Transverse colon (tissue), 3 donors: ENCODE measurements around the gene SLC6A4.

Experiments
- POLR2A ChIP-seq: fragments of 450-650 bp; IDR thresholded peaks from one replicate; pipeline ENCODE4 v1.6.1; 2016; ENCODE audit warnings: antibody characterized with exemption, mild to moderate bottlenecking, moderate library complexity
- POLR2AphosphoS5 ChIP-seq, 3 donors: sonication (generic); formaldehyde crosslinking; IDR thresholded peaks; one replicate each; pipeline ENCODE4 v1.6.1; 2016; ENCODE audit warnings: antibody characterized with exemption in 3 of 3

- TF ChIP-seq POLR2AphosphoS5 (IDR thresholded peaks at IDR 0.05) (no peak), POLR2A (no peak)
These were observed 8.1 kb upstream of the SLC6A4 start for GRCh38 chr17:30243568-30243967.
